Effector memory CD4-positive, alpha-beta T cell (primary cell): ENCODE results near the gene TMEM80.
"Not testable (repeated sequence)": the region's sequence is repeated elsewhere in the genome, so short reads cannot be mapped to it uniquely, and the experiment has no call there.

Source experiments
- DNase-seq, 3 donors: peaks; one replicate each; pipeline ENCODE4 v3.0.0-alpha.2; 2020
- H3K27ac ChIP-seq: 2 replicates; pipeline ENCODE4 v1.7.0; 2013; ENCODE audit warnings: mild to moderate bottlenecking, low read length, moderate library complexity; ENCODE audit not compliant: insufficient read depth, poor library complexity, severe bottlenecking
- H3K27me3 ChIP-seq: replicated peaks from 2 replicates; pipeline ENCODE4 v1.7.0; 2013; ENCODE audit warnings: mild to moderate bottlenecking, low read length; ENCODE audit not compliant: insufficient read depth, control insufficient read depth, poor library complexity, severe bottlenecking
- H3K36me3 ChIP-seq: 2 replicates; pipeline ENCODE4 v1.7.0; 2013; ENCODE audit warnings: mild to moderate bottlenecking, low read length, moderate library complexity; ENCODE audit not compliant: control insufficient read depth, insufficient read depth
- H3K4me1 ChIP-seq: 2 replicates; pipeline ENCODE4 v1.7.0; 2013; ENCODE audit warnings: low read length, mild to moderate bottlenecking; ENCODE audit not compliant: control insufficient read depth, insufficient read depth, poor library complexity, severe bottlenecking
- H3K4me3 ChIP-seq: 2 replicates; pipeline ENCODE4 v1.7.0; 2013; ENCODE audit warnings: low read length, low read depth, mild to moderate bottlenecking; ENCODE audit not compliant: insufficient read depth, poor library complexity, severe bottlenecking
- H3K9me3 ChIP-seq: 2 replicates; pipeline ENCODE4 v1.7.0; 2013; ENCODE audit warnings: mild to moderate bottlenecking, low read length, moderate library complexity; ENCODE audit not compliant: control insufficient read depth
- total RNA-seq, 3 donors: gene quantifications; one replicate each; lab custom pipeline; 2026; lab: John Stamatoyannopoulos, UW

Gene TMEM80
- 8.0 to 12.2 (median 8.1) reads per million in 3 donors for total RNA-seq

GRCh38 chr11:695538-696248 lies at the start of gene TMEM80:
TSS of gene TMEM80 (plus strand) at chr11:695816. CDS start at chr11:695828, 12 bp downstream.
- Histone ChIP-seq H3K4me3 (peak within 1 kb of the TSS; percentile 83), H3K27me3 (no peaks in the 10 kb centered on the region), H3K4me1 (peaks cover 39% of the 10 kb centered on the region), H3K9me3 (no peaks in the 10 kb centered on the region), H3K27ac (peak within 1 kb of the TSS; percentile 98), H3K36me3 (no peaks in the 10 kb centered on the region)
- peak; percentile 92 to 98 (median 96) for DNase-seq

- Histone ChIP-seq H3K4me1 (no peaks in the 10 kb centered on the region), H3K4me3 (no peak overlapping the region), H3K36me3 (peaks cover 9% of the 10 kb centered on the region), H3K9me3 (no peaks in the 10 kb centered on the region), H3K27ac (no peak overlapping the region), H3K27me3 (no peaks in the 10 kb centered on the region)
- DNase-seq, result no peak
These were observed 49.4 kb upstream of the TMEM80 start for GRCh38 chr11:646214-646613.

GRCh38 chr11:647672-648158 lies 47.9 kb upstream of the TMEM80 start:
- H3K4me1 ChIP-seq, H3K9me3 ChIP-seq, H3K4me3 ChIP-seq, H3K27ac ChIP-seq, H3K36me3 ChIP-seq, DNase-seq, H3K27me3 ChIP-seq: not testable (repeated sequence)

- Histone ChIP-seq H3K36me3 (peaks cover 3% of the 10 kb centered on the region), H3K4me1 (no peaks in the 10 kb centered on the region)
- no peak for DNase-seq
These were observed 45.1 kb upstream of the TMEM80 start for GRCh38 chr11:650482-650881.

GRCh38 chr11:653136-653535 lies 42.5 kb upstream of the TMEM80 start:
- H3K4me1 ChIP-seq, H3K4me3 ChIP-seq, DNase-seq, H3K9me3 ChIP-seq, H3K27me3 ChIP-seq, H3K36me3 ChIP-seq, H3K27ac ChIP-seq: not testable (repeated sequence)

More at GRCh38 chr11:650482-650881, 45.1 kb upstream of the TMEM80 start:
- Histone ChIP-seq H3K4me3 (no peak overlapping the region), H3K27ac (no peak overlapping the region), H3K9me3 (no peaks in the 10 kb centered on the region), H3K27me3 (no peaks in the 10 kb centered on the region)

- Histone ChIP-seq H3K27me3 (no peaks in the 10 kb centered on the region), H3K27ac (no peak overlapping the region), H3K4me3 (no peak overlapping the region), H3K4me1 (no peaks in the 10 kb centered on the region), H3K9me3 (no peaks in the 10 kb centered on the region), H3K36me3 (peaks cover 7% of the 10 kb centered on the region)
- no peak for DNase-seq
These were observed 41.8 kb upstream of the TMEM80 start for GRCh38 chr11:653837-654236.

- H3K27me3 ChIP-seq, DNase-seq, H3K9me3 ChIP-seq, H3K4me1 ChIP-seq, H3K4me3 ChIP-seq, H3K36me3 ChIP-seq, H3K27ac ChIP-seq: not testable (repeated sequence)
These were observed 41.2 kb upstream of the TMEM80 start for GRCh38 chr11:654444-654843.

GRCh38 chr11:655036-655726 lies 40.4 kb upstream of the TMEM80 start:
- peaks cover 7% of the 10 kb centered on the region for H3K36me3 ChIP-seq
- H3K27ac ChIP-seq, result no peak overlapping the region
- no peaks in the 10 kb centered on the region for H3K4me1 ChIP-seq
- no peak for DNase-seq
- H3K9me3 ChIP-seq, result no peaks in the 10 kb centered on the region
- no peak overlapping the region for H3K4me3 ChIP-seq
- no peaks in the 10 kb centered on the region for H3K27me3 ChIP-seq

- Histone ChIP-seq H3K4me3 (no peak overlapping the region), H3K4me1 (no peaks in the 10 kb centered on the region), H3K36me3 (peaks cover 10% of the 10 kb centered on the region), H3K27ac (no peak overlapping the region), H3K9me3 (no peaks in the 10 kb centered on the region), H3K27me3 (no peaks in the 10 kb centered on the region)
- no peak for DNase-seq
These were observed 39.2 kb upstream of the TMEM80 start for GRCh38 chr11:656426-656825.

GRCh38 chr11:656866-657265 lies 38.8 kb upstream of the TMEM80 start:
- Histone ChIP-seq H3K27me3 (no peaks in the 10 kb centered on the region), H3K36me3 (peaks cover 10% of the 10 kb centered on the region), H3K4me1 (no peaks in the 10 kb centered on the region), H3K27ac (no peak overlapping the region), H3K9me3 (no peaks in the 10 kb centered on the region), H3K4me3 (no peak overlapping the region)
- DNase-seq, result no peak
